ENCODE results near the gene PTH2. TPM values are rescaled to one million over a fixed set of nuclear protein-coding genes. Genes with fewer than 3 reads are reported as not detected.

PTH2 gene
- total and polyA plus RNA-seq, 2 of the 8 experiments (the other 6 are each of a cell fraction or from before 2014, with no cell fraction given): not detected

GRCh38 chr19:49470615-49470978, 47.4 kb upstream of the PTH2 start:
- FAIRE-seq: no peak
- no peak overlapping the region for H4K91ac ChIP-seq (replicated peaks; ENCODE audit: insufficient read length, low read length)

More at GRCh38 chr19:49470615-49470978, 47.4 kb upstream of the PTH2 start:
- WGBS, 2 experiments (ENCODE audit: extremely low coverage in 1 of 2, insufficient coverage in 1 of 2, insufficient read length in 1 of 2, insufficient replicate concordance in 2 of 2, low coverage in 1 of 2, low lambda C conversion rate in 2 of 2, missing lambda C conversion rate in 1 of 2): 95% methylated on average over 8 of the region's 8 CpGs; no CpG with 5 or more reads in 1 of the 2 experiments
- H3K36me3 ChIP-seq (ENCODE audit: control insufficient read depth in 2 of 4, insufficient read depth in 4 of 4, low read length in 3 of 4): peaks cover 2 to 5% (median 3%) of the 10 kb centered on the region in 4 experiments; a peak in 4 of 8 replicates
- peaks cover 0 to 5% (median 0%) of the 10 kb centered on the region in 4 experiments; a peak in 4 of 7 replicates for H3K27me3 ChIP-seq (replicated peaks in 1 of 4; ENCODE audit: control insufficient read depth in 3 of 4, extremely low read depth in 1 of 4, insufficient read depth in 3 of 4, low read length in 3 of 4)
- TF ChIP-seq KDM5A (IDR thresholded peaks at IDR 0.05; ENCODE audit: low read length) (no peak), GTF2F1 (IDR thresholded peaks at IDR 0.05; ENCODE audit: borderline replicate concordance, low read depth, low read length) (no peak)
- no peak overlapping the region for H3K27ac ChIP-seq (ENCODE audit: low read depth, low read length)
- no peak overlapping the region for H2BK120ac ChIP-seq (replicated peaks; ENCODE audit: low read depth, low read length)
- no peaks in the 10 kb centered on the region for H3K79me1 ChIP-seq (ENCODE audit: low read depth, low read length)
- H3K9me3 ChIP-seq (ENCODE audit: insufficient read depth in 2 of 2, low read depth in 1 of 2, low read length in 1 of 2): no peaks in the 10 kb centered on the region; a peak in 1 of 4 replicates
- no peak overlapping the region for H3K9ac ChIP-seq (replicated peaks in 1 of 4; ENCODE audit: extremely low read depth in 1 of 4, low read depth in 3 of 4, low read length in 3 of 4)
- no peak for DNase-seq (ENCODE audit: low read depth in 1 of 2, low spot score in 2 of 2)
- H3K4me2 ChIP-seq (ENCODE audit: insufficient read depth in 1 of 2, low read depth in 2 of 2, low read length in 2 of 2): no peak overlapping the region
- no peak overlapping the region for H4K8ac ChIP-seq (ENCODE audit: extremely low read depth, insufficient read depth, low read length)
- no peak overlapping the region for H3K4ac ChIP-seq (replicated peaks; ENCODE audit: insufficient read length, low read depth, low read length)
- no peak overlapping the region for H4K5ac ChIP-seq (ENCODE audit: insufficient read length, low read depth, low read length)
- H3K56ac ChIP-seq (replicated peaks; ENCODE audit: insufficient read length, low read depth, low read length): no peak overlapping the region
- no peak overlapping the region for H3K18ac ChIP-seq (ENCODE audit: extremely low read depth, low read length)
- no peak overlapping the region for H3K14ac ChIP-seq (ENCODE audit: insufficient read length)
- H2BK12ac ChIP-seq (ENCODE audit: low read depth, low read length): no peak overlapping the region
- no peaks in the 10 kb centered on the region for H3K79me2 ChIP-seq (ENCODE audit: control insufficient read depth in 1 of 2, insufficient read depth in 2 of 2, low read length in 2 of 2)
- no peak overlapping the region for H2BK15ac ChIP-seq (ENCODE audit: low read length)
- no peak overlapping the region for H3K23ac ChIP-seq (ENCODE audit: insufficient read length)
- H2AK5ac ChIP-seq (ENCODE audit: low read depth, low read length): no peak overlapping the region
- no peak overlapping the region for H2BK20ac ChIP-seq (ENCODE audit: low read length)
- no peak overlapping the region for H2BK5ac ChIP-seq (ENCODE audit: low read depth, low read length)
- CTCF ChIA-PET (ENCODE audit: partially characterized antibody): interaction anchor here (0.6 to 2.7 kb wide), 5 partner anchors 11 to 85 kb away, joined by 3 to 15 read pairs (median 3); no protein-coding TSS in a partner anchor
- peaks cover 0 to 10% (median 3%) of the 10 kb centered on the region in 4 experiments; a peak in 6 of 7 replicates for H3K4me1 ChIP-seq (replicated peaks in 1 of 4; ENCODE audit: control insufficient read depth in 3 of 4, insufficient read depth in 4 of 4, low read length in 3 of 4)
- H3K23me2 ChIP-seq (ENCODE audit: low read depth, low read length): no peaks in the 10 kb centered on the region; the same call in 1 of the 2 replicates
- no peak overlapping the region for H3K4me3 ChIP-seq (ENCODE audit: extremely low read depth in 1 of 4, insufficient read depth in 2 of 4, low read depth in 3 of 4, low read length in 4 of 4)
- H4K20me1 ChIP-seq (replicated peaks in 1 of 2; ENCODE audit: control insufficient read depth in 1 of 2, insufficient read depth in 2 of 2, low read length in 2 of 2): no peaks in the 10 kb centered on the region
- H2AFZ ChIP-seq (ENCODE audit: low read length): no peak overlapping the region
- POLR2A ChIA-PET (ENCODE audit: partially characterized antibody): interaction anchor here (1.0 to 6.8 kb wide), 5 partner anchors 18 to 74 kb away, joined by 3 to 50 read pairs (median 4); partner anchors contain the start of genes ALDH16A1, PIH1D1 and RPS11
